Panc1 (cell line): ENCODE data around the gene SLC22A7.

Source experiments
- CTCF ChIP-seq: fragments of 450-650 bp; IDR thresholded peaks from 2 replicates; pipeline ENCODE4 v1.5.1; 2017; ENCODE audit warnings: mild to moderate bottlenecking
- POLR2AphosphoS5 ChIP-seq: IDR thresholded peaks from 2 replicates; pipeline ENCODE4 v1.6.1; 2012; ENCODE audit warnings: mild to moderate bottlenecking, low read depth, low read length, moderate library complexity
- SIN3A ChIP-seq: IDR thresholded peaks from 2 replicates; pipeline ENCODE4 v1.6.1; 2012; ENCODE audit warnings: low read depth, mild to moderate bottlenecking, low read length, moderate library complexity, borderline replicate concordance; ENCODE audit not compliant: insufficient read depth
- TCF7L2 ChIP-seq: IDR thresholded peaks from 2 replicates; pipeline ENCODE4 v1.6.1; 2011; ENCODE audit warnings: mild to moderate bottlenecking, low read depth, low read length, inconsistent platforms

GRCh38 chr6:43268782-43269272 is 29.2 kb upstream of the SLC22A7 start:
- TF ChIP-seq CTCF (no peak), SIN3A (no peak), POLR2AphosphoS5 (no peak), TCF7L2 (no peak)
